Measurements from ENCODE around the gene TOPBP1. TPM values are rescaled to one million over a fixed set of nuclear protein-coding genes. Genes with fewer than 3 reads are reported as not detected.

The TOPBP1 gene
- total and polyA plus RNA-seq, 9 of the 15 experiments (the other 6 are each of a cell fraction or from before 2014, with no cell fraction given), result 16.6 to 77.6 (median 58.2) TPM

- no peak for TF ChIP-seq E2F4 (CRISPR knock-in tag; IDR thresholded peaks at IDR 0.05; ENCODE audit: low read depth)
- TF ChIP-seq, protein P1, sequence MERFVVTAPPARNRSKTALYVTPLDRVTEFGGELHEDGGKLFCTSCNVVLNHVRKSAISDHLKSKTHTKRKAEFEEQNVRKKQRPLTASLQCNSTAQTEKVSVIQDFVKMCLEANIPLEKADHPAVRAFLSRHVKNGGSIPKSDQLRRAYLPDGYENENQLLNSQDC (CRISPR knock-in tag; IDR thresholded peaks at IDR 0.05), result no peak
- TF ChIP-seq, protein P2, sequence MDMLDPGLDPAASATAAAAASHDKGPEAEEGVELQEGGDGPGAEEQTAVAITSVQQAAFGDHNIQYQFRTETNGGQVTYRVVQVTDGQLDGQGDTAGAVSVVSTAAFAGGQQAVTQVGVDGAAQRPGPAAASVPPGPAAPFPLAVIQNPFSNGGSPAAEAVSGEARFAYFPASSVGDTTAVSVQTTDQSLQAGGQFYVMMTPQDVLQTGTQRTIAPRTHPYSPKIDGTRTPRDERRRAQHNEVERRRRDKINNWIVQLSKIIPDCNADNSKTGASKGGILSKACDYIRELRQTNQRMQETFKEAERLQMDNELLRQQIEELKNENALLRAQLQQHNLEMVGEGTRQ (CRISPR knock-in tag; IDR thresholded peaks at IDR 0.05), result no peak
- no peak for TF ChIP-seq AFF1 (IDR thresholded peaks at IDR 0.05; ENCODE audit: low read depth in 1 of 2, partially characterized antibody in 2 of 2)
- TF ChIP-seq KDM4B (IDR thresholded peaks at IDR 0.05; ENCODE audit: borderline replicate concordance in 2 of 2, low read depth in 1 of 2), result no peak
- no peak for TF ChIP-seq DPF2 (IDR thresholded peaks at IDR 0.05)
- TF ChIP-seq, protein P3, sequence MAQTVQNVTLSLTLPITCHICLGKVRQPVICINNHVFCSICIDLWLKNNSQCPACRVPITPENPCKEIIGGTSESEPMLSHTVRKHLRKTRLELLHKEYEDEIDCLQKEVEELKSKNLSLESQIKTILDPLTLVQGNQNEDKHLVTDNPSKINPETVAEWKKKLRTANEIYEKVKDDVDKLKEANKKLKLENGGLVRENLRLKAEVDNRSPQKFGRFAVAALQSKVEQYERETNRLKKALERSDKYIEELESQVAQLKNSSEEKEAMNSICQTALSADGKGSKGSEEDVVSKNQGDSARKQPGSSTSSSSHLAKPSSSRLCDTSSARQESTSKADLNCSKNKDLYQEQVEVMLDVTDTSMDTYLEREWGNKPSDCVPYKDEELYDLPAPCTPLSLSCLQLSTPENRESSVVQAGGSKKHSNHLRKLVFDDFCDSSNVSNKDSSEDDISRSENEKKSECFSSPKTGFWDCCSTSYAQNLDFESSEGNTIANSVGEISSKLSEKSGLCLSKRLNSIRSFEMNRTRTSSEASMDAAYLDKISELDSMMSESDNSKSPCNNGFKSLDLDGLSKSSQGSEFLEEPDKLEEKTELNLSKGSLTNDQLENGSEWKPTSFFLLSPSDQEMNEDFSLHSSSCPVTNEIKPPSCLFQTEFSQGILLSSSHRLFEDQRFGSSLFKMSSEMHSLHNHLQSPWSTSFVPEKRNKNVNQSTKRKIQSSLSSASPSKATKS (CRISPR knock-in tag; IDR thresholded peaks at IDR 0.05), result no peak
- TF ChIP-seq ZNF512 (tag; IDR thresholded peaks at IDR 0.05), result no peak
- peak; percentile 81 for TF ChIP-seq VEZF1 (CRISPR knock-in tag; IDR thresholded peaks at IDR 0.05)
- TF ChIP-seq NKRF (IDR thresholded peaks at IDR 0.05; ENCODE audit: borderline replicate concordance), result no peak; the same call in 1 of the 2 replicates
These were observed 88.6 kb downstream of the TOPBP1 start (continued) for GRCh38 chr3:133573054-133573628.
